Natural killer cell (primary cell): Measurements from ENCODE around the gene GASK1A. TPM values are rescaled to one million over a fixed set of nuclear protein-coding genes. Genes with fewer than 3 reads are reported as not detected.

Source experiments
- ATAC-seq, 3 donors: fragments of 150-1000 bp in 2 of 3; fragments of 200-7000 bp in 1 of 3; cut with Tn5 transposase; 1 replicate in 1 of 3; 2 replicates in 2 of 3; pipeline ENCODE4 v1.10.0; 2021; ENCODE audit warnings: mild to moderate bottlenecking in 2 of 3, moderate library complexity in 2 of 3
- DNase-seq, 2 donors: peaks; one replicate each; pipeline versions ENCODE4 v3.0.0 to v3.0.0-alpha.2; 2013 to 2021; ENCODE audit warnings: mixed read lengths in 1 of 2
- H3K27ac ChIP-seq: one replicate; pipeline ENCODE4 v1.5.1; 2013; ENCODE audit warnings: mild to moderate bottlenecking, low read length
- H3K27me3 ChIP-seq: one replicate; pipeline ENCODE4 v1.6.1; 2013; ENCODE audit warnings: low read length; ENCODE audit not compliant: control insufficient read depth, insufficient read depth
- H3K36me3 ChIP-seq: one replicate; pipeline ENCODE4 v1.6.1; 2013; ENCODE audit warnings: low read length; ENCODE audit not compliant: control insufficient read depth, insufficient read depth
- H3K4me1 ChIP-seq: one replicate; pipeline ENCODE4 v1.6.1; 2013; ENCODE audit warnings: low read length; ENCODE audit not compliant: control insufficient read depth, insufficient read depth
- H3K4me3 ChIP-seq: one replicate; pipeline ENCODE4 v1.5.1; 2013; ENCODE audit warnings: low read length
- H3K9me3 ChIP-seq: one replicate; pipeline ENCODE4 v1.6.1; 2013; ENCODE audit warnings: low read length; ENCODE audit not compliant: control insufficient read depth, insufficient read depth
- H3K27ac Mint-ChIP-seq, 2 donors: one replicate each; pipeline ENCODE4 v1.8.0; 2022; ENCODE audit warnings: mild to moderate bottlenecking in 2 of 2, mixed read lengths in 2 of 2, moderate library complexity in 1 of 2
- H3K27me3 Mint-ChIP-seq, 2 donors: one replicate each; pipeline ENCODE4 v1.8.0; 2022; ENCODE audit warnings: low read depth in 2 of 2, mixed read lengths in 2 of 2
- H3K36me3 Mint-ChIP-seq: one replicate; pipeline ENCODE4 v1.8.0; 2022; ENCODE audit warnings: mixed read lengths
- H3K4me1 Mint-ChIP-seq, 2 donors: one replicate each; pipeline ENCODE4 v1.8.0; 2022; ENCODE audit warnings: mixed read lengths in 2 of 2
- H3K4me3 Mint-ChIP-seq: one replicate; pipeline ENCODE4 v1.8.0; 2022; ENCODE audit warnings: mild to moderate bottlenecking, moderate library complexity, mixed read lengths
- H3K9me3 Mint-ChIP-seq, 2 donors: one replicate each; pipeline ENCODE4 v1.8.0; 2022; ENCODE audit warnings: mixed read lengths in 2 of 2
- CTCF ChIP-seq: fragments of 200-600 bp; IDR thresholded peaks from one replicate; pipeline ENCODE4 v1.8.0; 2022; ENCODE audit warnings: antibody characterized with exemption
- WGBS: methylation state at CpG from one replicate; pipeline ENCODE4 v1.1.7; 2013; ENCODE audit warnings: missing lambda C conversion rate; ENCODE audit not compliant: insufficient coverage; 5-methylcytosine and 5-hydroxymethylcytosine counted together
- intact Hi-C: fragments of 100-400 bp; cut with micrococcal nuclease; formaldehyde crosslinking; loops from one replicate; pipeline ENCODE4 v1.14.2; 2022
- total RNA-seq, 4 donors: library from RNA; stranded (reverse); fragments of 120-200 nt in 1 of 4; gene quantifications; one replicate each; pipeline versions ENCODE4 v1.2.3 to v1.2.4, GENCODE V29; 2013 to 2022

GASK1A gene
- total RNA-seq, 3 donors from 2014 or later (not counting 1 experiment from before 2014, with no cell fraction given) = 0.12 to 0.34 TPM; not detected in 1

- Histone ChIP-seq H3K36me3 (no peaks in the 10 kb centered on the region), H3K4me3 (no peak overlapping the region), H3K4me1 (peaks cover 15% of the 10 kb centered on the region), H3K27ac (no peak overlapping the region), H3K27me3 (no peaks in the 10 kb centered on the region), H3K9me3 (no peaks in the 10 kb centered on the region)
- intact Hi-C loops = no loop called here
- no peak for DNase-seq
- Mint-ChIP-seq H3K27me3 (no peaks in the 10 kb centered on the region), H3K27ac (no peak overlapping the region), H3K4me1 (peaks cover 0 to 27% of the 10 kb centered on the region in 2 donors), H3K4me3 (no peak overlapping the region), H3K36me3 (no peaks in the 10 kb centered on the region), H3K9me3 (no peaks in the 10 kb centered on the region)
- no peak for ATAC-seq
- TF ChIP-seq CTCF = no peak
- WGBS = 87% methylated on average over 2 of the region's 2 CpGs
These were observed 123.8 kb downstream of the GASK1A start for GRCh38 chr3:43102773-43103480.

GRCh38 chr3:43104039-43104438, 124.9 kb downstream of the GASK1A start:
- no peak for ATAC-seq
- Mint-ChIP-seq H3K4me1 (peaks cover 0 to 27% of the 10 kb centered on the region in 2 donors), H3K27ac (no peak overlapping the region)

GRCh38 chr3:43104660-43105595, 125.8 kb downstream of the GASK1A start:
- Histone ChIP-seq H3K27ac (no peak overlapping the region), H3K9me3 (no peaks in the 10 kb centered on the region), H3K36me3 (no peaks in the 10 kb centered on the region), H3K4me3 (peak overlapping the region; percentile 15), H3K27me3 (no peaks in the 10 kb centered on the region), H3K4me1 (peaks cover 15% of the 10 kb centered on the region)
- ATAC-seq (peak in 2 of 3 donors; percentile 3 to 6), DNase-seq (peak in 1 of 2 donors; percentile 46)
- 54% methylated on average over 33 of the region's 33 CpGs for WGBS
- Mint-ChIP-seq H3K27ac (peak overlapping the region in 1 of 2 donors; percentile 70), H3K4me1 (peaks cover 0 to 27% of the 10 kb centered on the region in 2 donors), H3K4me3 (peak overlapping the region; percentile 78), H3K27me3 (no peaks in the 10 kb centered on the region), H3K36me3 (no peaks in the 10 kb centered on the region), H3K9me3 (no peaks in the 10 kb centered on the region)
- intact Hi-C loops = no loop called here
- TF ChIP-seq CTCF = no peak

More at GRCh38 chr3:43104039-43104438, 124.9 kb downstream of the GASK1A start:
- H3K4me1 ChIP-seq = peaks cover 15% of the 10 kb centered on the region
- Mint-ChIP-seq H3K36me3 (no peaks in the 10 kb centered on the region), H3K4me3 (no peak overlapping the region), H3K9me3 (no peaks in the 10 kb centered on the region), H3K27me3 (no peaks in the 10 kb centered on the region)
- H3K4me3 ChIP-seq = no peak overlapping the region
- no CpG with 5 or more reads among the region's 3 CpGs for WGBS
- TF ChIP-seq CTCF = no peak
- no peak overlapping the region for H3K27ac ChIP-seq
- no peaks in the 10 kb centered on the region for H3K36me3 ChIP-seq
- no peaks in the 10 kb centered on the region for H3K27me3 ChIP-seq
- H3K9me3 ChIP-seq = no peaks in the 10 kb centered on the region
- no peak for DNase-seq
- intact Hi-C loops = no loop called here
